ENCODE results near the gene PLCD3. TPM values are rescaled to one million over a fixed set of nuclear protein-coding genes. Genes with fewer than 3 reads are reported as not detected.

Gene PLCD3
- total RNA-seq, result 10 to 100 TPM in 1 of 6 experiments, 1 to 10 TPM in 5; 2.0 to 26.4 (median 3.0) TPM
- long read RNA-seq, result 0 reads

GRCh38 chr17:45132320-45132571 lies at the start of gene PLCD3:
PLCD3 (minus strand) TSS chr17:45132515; CDS start chr17:45132410, 105 bp downstream.
- Histone ChIP-seq H3K9me3 (no peaks in the 10 kb centered on the region), H3K4me1 (peaks cover 0 to 22% (median 0%) of the 10 kb centered on the region in 4 donors), H3K27ac (peak within 1 kb of the TSS; percentile 74 to 95 (median 89)), H3K4me3 (peak within 1 kb of the TSS; percentile 57 to 79 (median 73)), H3K27me3 (no peaks in the 10 kb centered on the region), H3K36me3 (no peaks in the 10 kb centered on the region)
- ATAC-seq (no peak), DNase-seq (no peak)
- TF ChIP-seq CTCF (IDR thresholded peaks at IDR 0.05), result no peak
- TF ChIP-seq POLR2A (IDR thresholded peaks at IDR 0.05), result no peak
- WGBS (ENCODE audit: insufficient coverage, low coverage, low lambda C conversion rate, missing lambda C conversion rate), result 1% methylated on average over 18 of the region's 36 CpGs
- intact Hi-C loops (cut with DNase I), result no loop called here

- H3K4me1 ChIP-seq, result peaks cover 0 to 5% (median 2%) of the 10 kb centered on the region in 4 donors
- WGBS (ENCODE audit: insufficient coverage, low coverage, low lambda C conversion rate, missing lambda C conversion rate), result no CpG with 5 or more reads among the region's 7 CpGs
- no peaks in the 10 kb centered on the region for H3K36me3 ChIP-seq
- no peaks in the 10 kb centered on the region for H3K9me3 ChIP-seq
- TF ChIP-seq POLR2A (IDR thresholded peaks at IDR 0.05) (no peak), CTCF (IDR thresholded peaks at IDR 0.05) (no peak)
- intact Hi-C loops (cut with DNase I), result no loop called here
- H3K27ac ChIP-seq, result no peak overlapping the region
- H3K4me3 ChIP-seq, result no peak overlapping the region
- ATAC-seq (no peak), DNase-seq (no peak)
- no peaks in the 10 kb centered on the region for H3K27me3 ChIP-seq
Measured at GRCh38 chr17:45177563-45177962, 45.2 kb upstream of the PLCD3 start.

- H3K27ac ChIP-seq, result no peak overlapping the region
- no peaks in the 10 kb centered on the region for H3K27me3 ChIP-seq
- TF ChIP-seq CTCF (IDR thresholded peaks at IDR 0.05) (no peak), POLR2A (IDR thresholded peaks at IDR 0.05) (no peak)
- H3K4me3 ChIP-seq, result no peak overlapping the region
- no peaks in the 10 kb centered on the region for H3K36me3 ChIP-seq
- no peaks in the 10 kb centered on the region for H3K9me3 ChIP-seq
- no peak for ATAC-seq
- intact Hi-C loops (cut with DNase I), result no loop called here
- peaks cover 0 to 23% (median 9%) of the 10 kb centered on the region in 4 donors for H3K4me1 ChIP-seq
- DNase-seq, result no peak
- WGBS (ENCODE audit: insufficient coverage, low coverage, low lambda C conversion rate, missing lambda C conversion rate), result 59% methylated on average over 3 of the region's 3 CpGs
Measured at GRCh38 chr17:45175759-45176115, 43.4 kb upstream of the PLCD3 start.

- 13% methylated on average over 9 of the region's 10 CpGs for WGBS (ENCODE audit: insufficient coverage, low coverage, low lambda C conversion rate, missing lambda C conversion rate)
- peak overlapping the region in 2 of 3 donors; percentile 43 to 49 for H3K4me3 ChIP-seq
Measured at GRCh38 chr17:45172541-45173286, 40.4 kb upstream of the PLCD3 start.

More at GRCh38 chr17:45172541-45173286, 40.4 kb upstream of the PLCD3 start:
- TF ChIP-seq POLR2A (IDR thresholded peaks at IDR 0.05) (peak; percentile 54), CTCF (IDR thresholded peaks at IDR 0.05) (peak in 2 of 4 donors; percentile 8 to 12)
- ATAC-seq, result peak; percentile 61 to 86 (median 82)
- no peaks in the 10 kb centered on the region for H3K9me3 ChIP-seq
- DNase-seq, result peak; percentile 54 to 85 (median 80)
- H3K27ac ChIP-seq, result peak overlapping the region; percentile 28 to 92 (median 75)
- peaks cover 0 to 28% (median 9%) of the 10 kb centered on the region in 4 donors for H3K4me1 ChIP-seq
- intact Hi-C loops (cut with DNase I), result no loop called here
- no peaks in the 10 kb centered on the region for H3K27me3 ChIP-seq
- H3K36me3 ChIP-seq, result peaks cover 0 to 3% (median 0%) of the 10 kb centered on the region in 4 donors

All from right lobe of liver (tissue), 6 donors.